Peyer's patch (tissue), 4 donors: ENCODE measurements around the gene PLPP3.

Experiments used
- POLR2A ChIP-seq, 2 donors: fragments of 450-650 bp; IDR thresholded peaks; one replicate each; pipeline ENCODE4 v1.5.1; 2017; ENCODE audit warnings: antibody characterized with exemption in 2 of 2, mild to moderate bottlenecking in 2 of 2, moderate library complexity in 2 of 2
- TF ChIP-seq, protein P1 (sequence below), 6 experiments: fragments of 450-650 bp in 4 of 6; fragments of 200-600 bp in 2 of 6; sonication (generic) in 1 of 6; IDR thresholded peaks; one replicate each; pipeline ENCODE4 v1.5.1; 2017 to 2019; ENCODE audit warnings: antibody characterized with exemption in 6 of 6, mild to moderate bottlenecking in 3 of 6, moderate library complexity in 1 of 6

DNA sequence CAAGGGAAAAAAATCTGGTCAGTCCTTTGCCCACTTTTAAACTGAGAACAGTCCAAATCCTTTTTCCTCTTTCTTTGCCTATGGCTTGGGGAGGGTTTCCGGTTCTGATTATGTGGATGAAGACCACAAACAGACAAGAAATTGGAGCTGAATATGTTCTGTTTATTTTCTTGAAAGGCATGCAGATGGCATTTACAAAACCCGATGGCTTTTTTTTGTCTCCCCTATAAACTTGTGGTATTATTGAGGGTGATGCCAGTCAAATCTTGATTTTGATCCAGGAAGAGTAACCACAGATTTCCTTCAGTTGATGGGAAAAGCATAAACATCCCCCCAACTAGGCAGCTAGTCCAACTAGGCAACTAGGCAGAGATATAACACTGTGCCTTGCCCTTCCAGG is 38.9 kb downstream of the PLPP3 start:
- TF ChIP-seq, protein P1, sequence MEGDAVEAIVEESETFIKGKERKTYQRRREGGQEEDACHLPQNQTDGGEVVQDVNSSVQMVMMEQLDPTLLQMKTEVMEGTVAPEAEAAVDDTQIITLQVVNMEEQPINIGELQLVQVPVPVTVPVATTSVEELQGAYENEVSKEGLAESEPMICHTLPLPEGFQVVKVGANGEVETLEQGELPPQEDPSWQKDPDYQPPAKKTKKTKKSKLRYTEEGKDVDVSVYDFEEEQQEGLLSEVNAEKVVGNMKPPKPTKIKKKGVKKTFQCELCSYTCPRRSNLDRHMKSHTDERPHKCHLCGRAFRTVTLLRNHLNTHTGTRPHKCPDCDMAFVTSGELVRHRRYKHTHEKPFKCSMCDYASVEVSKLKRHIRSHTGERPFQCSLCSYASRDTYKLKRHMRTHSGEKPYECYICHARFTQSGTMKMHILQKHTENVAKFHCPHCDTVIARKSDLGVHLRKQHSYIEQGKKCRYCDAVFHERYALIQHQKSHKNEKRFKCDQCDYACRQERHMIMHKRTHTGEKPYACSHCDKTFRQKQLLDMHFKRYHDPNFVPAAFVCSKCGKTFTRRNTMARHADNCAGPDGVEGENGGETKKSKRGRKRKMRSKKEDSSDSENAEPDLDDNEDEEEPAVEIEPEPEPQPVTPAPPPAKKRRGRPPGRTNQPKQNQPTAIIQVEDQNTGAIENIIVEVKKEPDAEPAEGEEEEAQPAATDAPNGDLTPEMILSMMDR (IDR thresholded peaks at IDR 0.05): no peak
- TF ChIP-seq POLR2A (IDR thresholded peaks at IDR 0.05): no peak
